ENCODE results near the gene UBR3. TPM values are rescaled to one million over a fixed set of nuclear protein-coding genes. Genes with fewer than 3 reads are reported as not detected.
"Not testable (repeated sequence)": the region's sequence is repeated elsewhere in the genome, so short reads cannot be mapped to it uniquely, and the experiment has no call there.

Gene UBR3
- total RNA-seq, 1 donor from 2014 or later, result 29.5 TPM

DNA sequence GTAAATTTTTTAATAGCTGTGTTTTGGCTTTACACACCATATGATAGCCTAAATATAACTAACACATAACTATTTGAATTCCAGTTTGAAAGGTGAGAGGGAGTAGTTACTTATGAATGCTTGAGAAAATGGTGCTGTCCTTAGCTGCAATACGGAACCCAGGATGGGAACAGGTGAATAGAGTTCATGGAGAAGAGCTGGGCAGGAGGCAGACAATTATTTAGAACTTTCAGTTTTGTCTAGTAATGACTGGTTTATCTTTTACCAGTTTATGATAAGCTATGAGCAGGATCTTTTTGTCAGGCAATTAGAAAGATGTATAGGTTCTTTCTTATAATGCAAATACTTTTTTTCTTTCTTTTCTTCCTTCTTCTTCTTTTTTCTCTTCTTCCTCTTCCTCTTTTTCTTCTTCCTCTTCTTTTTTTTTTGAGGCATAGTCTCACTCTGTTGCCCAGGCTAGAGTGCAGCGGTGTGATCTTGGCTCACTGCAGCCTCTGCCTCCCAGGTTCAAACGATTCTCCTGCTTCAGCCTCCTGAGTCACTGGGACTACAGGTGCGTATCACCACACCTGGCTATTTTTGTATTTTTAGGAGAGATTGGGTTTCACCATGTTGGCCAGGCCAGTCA, 25.9 kb downstream of the UBR3 start:
- Mint-ChIP-seq H3K27me3 (ENCODE audit: low read depth) (no peaks in the 10 kb centered on the region), H3K36me3 (ENCODE audit: low read depth) (peaks cover 22% of the 10 kb centered on the region), H3K4me1 (no peaks in the 10 kb centered on the region), H3K4me3 (no peak overlapping the region), H3K27ac (ENCODE audit: unreplicated experiment) (peak overlapping the region; percentile 14), H3K9me3 (no peaks in the 10 kb centered on the region)
- TF ChIP-seq CTCF (conservative IDR thresholded peaks at IDR 0.05), result no peak
- no peak for DNase-seq (ENCODE audit: low read depth, low spot score)

GRCh38 chr2:169855281-169856258, 28.3 kb downstream of the UBR3 start:
- not testable (repeated sequence) for H3K4me1 Mint-ChIP-seq; H3K27me3 Mint-ChIP-seq (ENCODE audit: low read depth); H3K9me3 Mint-ChIP-seq; DNase-seq (ENCODE audit: low read depth, low spot score); H3K4me3 Mint-ChIP-seq; H3K27ac Mint-ChIP-seq (ENCODE audit: unreplicated experiment)
- peaks cover 18% of the 10 kb centered on the region for H3K36me3 Mint-ChIP-seq (ENCODE audit: low read depth)

DNA sequence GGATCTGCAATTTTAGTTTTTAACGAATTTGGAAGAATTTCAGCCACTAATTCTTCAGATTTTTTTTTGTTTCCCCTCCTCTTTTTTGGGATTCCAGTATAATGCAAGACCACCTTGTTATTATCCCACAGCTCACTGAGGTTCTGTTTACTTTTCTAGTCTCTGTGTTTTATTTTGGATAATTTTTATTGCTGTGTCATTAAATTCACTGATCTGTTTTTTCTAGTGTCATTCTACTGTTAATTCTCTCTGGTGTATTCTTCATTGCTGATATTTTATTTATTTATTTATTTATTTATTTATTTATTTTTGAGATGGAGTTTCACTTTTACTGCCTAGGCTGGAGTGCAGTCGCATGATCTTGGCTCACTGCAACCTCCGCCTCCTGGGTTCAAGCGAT, 32.2 kb downstream of the UBR3 start:
- Mint-ChIP-seq H3K4me3 (no peak overlapping the region), H3K36me3 (ENCODE audit: low read depth) (peaks cover 14% of the 10 kb centered on the region)

DNA sequence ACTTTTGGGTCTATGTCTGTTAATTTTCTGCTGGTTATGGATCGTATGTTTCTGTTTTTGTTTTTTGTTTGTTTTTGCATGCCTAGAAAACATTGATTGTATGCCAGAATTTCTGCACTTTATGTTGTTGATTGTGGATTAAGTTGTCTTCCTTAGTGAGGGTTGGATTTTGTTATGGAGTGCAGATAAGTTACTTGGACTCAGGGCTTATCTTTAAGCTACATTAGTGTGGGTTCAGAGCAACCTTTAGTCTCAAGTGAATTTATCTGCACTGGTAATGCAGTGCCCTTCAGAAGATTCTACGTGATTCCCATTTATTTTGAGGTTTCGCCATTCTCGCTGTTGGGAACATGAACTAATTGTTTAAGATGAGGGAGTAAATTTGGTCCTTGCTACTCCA, 32.9 kb downstream of the UBR3 start:
- H3K36me3 Mint-ChIP-seq (ENCODE audit: low read depth), result peaks cover 14% of the 10 kb centered on the region
- H3K4me3 Mint-ChIP-seq, result no peak overlapping the region
- no peaks in the 10 kb centered on the region for H3K4me1 Mint-ChIP-seq
- no peak for DNase-seq (ENCODE audit: low read depth, low spot score)
- TF ChIP-seq CTCF (conservative IDR thresholded peaks at IDR 0.05), result no peak
- no peak overlapping the region for H3K27ac Mint-ChIP-seq (ENCODE audit: unreplicated experiment)
- peaks cover 3% of the 10 kb centered on the region for H3K9me3 Mint-ChIP-seq
- H3K27me3 Mint-ChIP-seq (ENCODE audit: low read depth), result no peaks in the 10 kb centered on the region

More for the DNA sequence above, 32.2 kb downstream of the UBR3 start:
- Mint-ChIP-seq H3K4me1 (no peaks in the 10 kb centered on the region), H3K27me3 (ENCODE audit: low read depth) (no peaks in the 10 kb centered on the region), H3K9me3 (peaks cover 3% of the 10 kb centered on the region), H3K27ac (ENCODE audit: unreplicated experiment) (no peak overlapping the region)
- TF ChIP-seq CTCF (conservative IDR thresholded peaks at IDR 0.05), result no peak
- DNase-seq (ENCODE audit: low read depth, low spot score), result no peak

GRCh38 chr2:169862816-169863215, 35.6 kb downstream of the UBR3 start:
- Mint-ChIP-seq H3K4me1 (peaks cover 6% of the 10 kb centered on the region), H3K27ac (ENCODE audit: unreplicated experiment) (no peak overlapping the region), H3K9me3 (peaks cover 3% of the 10 kb centered on the region), H3K4me3 (no peak overlapping the region), H3K36me3 (ENCODE audit: low read depth) (peaks cover 14% of the 10 kb centered on the region), H3K27me3 (ENCODE audit: low read depth) (no peaks in the 10 kb centered on the region)
- DNase-seq (ENCODE audit: low read depth, low spot score), result no peak
- no peak for TF ChIP-seq CTCF (conservative IDR thresholded peaks at IDR 0.05)

- DNase-seq (ENCODE audit: low read depth, low spot score), result no peak
- H3K27ac Mint-ChIP-seq (ENCODE audit: unreplicated experiment), result no peak overlapping the region
- no peak for TF ChIP-seq CTCF (conservative IDR thresholded peaks at IDR 0.05)
- H3K4me1 Mint-ChIP-seq, result peaks cover 6% of the 10 kb centered on the region
- H3K27me3 Mint-ChIP-seq (ENCODE audit: low read depth), result no peaks in the 10 kb centered on the region
- H3K36me3 Mint-ChIP-seq (ENCODE audit: low read depth), result peaks cover 8% of the 10 kb centered on the region
- no peak overlapping the region for H3K4me3 Mint-ChIP-seq
- no peaks in the 10 kb centered on the region for H3K9me3 Mint-ChIP-seq
These were observed 38.2 kb downstream of the UBR3 start for GRCh38 chr2:169865492-169865891.

DNA sequence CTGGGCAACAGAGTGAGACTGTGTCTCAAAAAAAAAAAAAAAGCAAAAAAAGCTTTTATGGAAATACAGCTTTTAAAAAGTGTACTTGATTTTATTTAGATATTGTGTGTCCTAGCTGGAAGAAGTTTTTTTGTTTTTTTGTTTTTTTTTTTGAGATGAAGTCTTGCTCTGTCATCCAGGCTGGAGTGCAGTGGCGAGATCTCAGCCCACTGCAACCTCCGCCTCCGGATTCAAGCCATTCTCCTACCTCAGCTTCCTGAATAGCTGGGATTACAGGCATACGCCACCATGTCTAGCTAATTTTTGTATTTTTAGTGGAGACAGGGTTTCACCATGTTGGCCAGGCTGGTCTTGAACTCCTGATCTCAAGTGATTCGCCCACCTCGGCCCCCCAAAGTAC, 39.0 kb downstream of the UBR3 start:
- H3K36me3 Mint-ChIP-seq (ENCODE audit: low read depth); H3K4me1 Mint-ChIP-seq; DNase-seq (ENCODE audit: low read depth, low spot score); H3K4me3 Mint-ChIP-seq; H3K27me3 Mint-ChIP-seq (ENCODE audit: low read depth); H3K9me3 Mint-ChIP-seq; H3K27ac Mint-ChIP-seq (ENCODE audit: unreplicated experiment): not testable (repeated sequence)
